GM19328 (cell line): ENCODE results near the gene TMEM223.
"Not testable (repeated sequence)": the region's sequence is repeated elsewhere in the genome, so short reads cannot be mapped to it uniquely, and the experiment has no call there.

ENCODE experiments used
- ATAC-seq: cut with Tn5 transposase; IDR thresholded peaks from one replicate; pipeline ENCODE4 v1.9.1; 2021; ENCODE audit warnings: mild to moderate bottlenecking, moderate library complexity; ENCODE audit not compliant: unreplicated experiment

The TMEM223 gene, protein sequence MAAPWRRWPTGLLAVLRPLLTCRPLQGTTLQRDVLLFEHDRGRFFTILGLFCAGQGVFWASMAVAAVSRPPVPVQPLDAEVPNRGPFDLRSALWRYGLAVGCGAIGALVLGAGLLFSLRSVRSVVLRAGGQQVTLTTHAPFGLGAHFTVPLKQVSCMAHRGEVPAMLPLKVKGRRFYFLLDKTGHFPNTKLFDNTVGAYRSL

DNA sequence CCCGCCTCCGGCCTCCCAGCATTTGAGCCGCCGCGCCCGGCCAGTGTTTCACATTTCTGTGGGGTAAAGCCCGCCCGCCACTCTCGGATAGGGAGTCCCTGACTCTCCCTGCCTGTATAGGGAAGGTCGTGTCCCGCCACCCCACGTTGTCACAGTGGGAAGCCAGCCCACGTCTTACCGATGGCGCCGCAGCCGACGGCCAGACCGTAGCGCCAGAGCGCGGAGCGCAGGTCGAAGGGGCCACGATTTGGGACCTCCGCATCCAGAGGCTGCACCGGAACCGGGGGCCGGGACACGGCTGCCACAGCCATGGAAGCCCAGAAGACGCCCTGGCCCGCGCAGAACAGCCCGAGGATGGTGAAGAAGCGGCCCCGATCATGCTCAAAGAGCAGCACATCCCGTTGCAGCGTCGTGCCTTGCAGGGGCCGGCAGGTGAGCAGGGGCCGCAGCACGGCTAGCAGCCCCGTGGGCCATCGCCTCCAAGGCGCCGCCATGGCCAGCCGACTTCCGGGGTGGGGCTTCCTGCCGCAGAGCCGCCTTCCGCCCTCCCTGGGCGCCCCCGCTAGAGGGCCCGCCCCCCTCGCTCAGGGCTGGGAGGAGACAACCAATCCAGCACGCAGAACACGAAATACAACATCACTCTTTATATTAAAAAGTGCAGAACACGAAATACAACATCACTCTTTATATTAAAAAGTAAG, at the start of gene TMEM223:
TMEM223 (minus strand) TSS at position 506 of the 701 bp plus-strand sequence; CDS start at position 494, 12 bp downstream.
- peak; percentile 64 for ATAC-seq

DNA sequence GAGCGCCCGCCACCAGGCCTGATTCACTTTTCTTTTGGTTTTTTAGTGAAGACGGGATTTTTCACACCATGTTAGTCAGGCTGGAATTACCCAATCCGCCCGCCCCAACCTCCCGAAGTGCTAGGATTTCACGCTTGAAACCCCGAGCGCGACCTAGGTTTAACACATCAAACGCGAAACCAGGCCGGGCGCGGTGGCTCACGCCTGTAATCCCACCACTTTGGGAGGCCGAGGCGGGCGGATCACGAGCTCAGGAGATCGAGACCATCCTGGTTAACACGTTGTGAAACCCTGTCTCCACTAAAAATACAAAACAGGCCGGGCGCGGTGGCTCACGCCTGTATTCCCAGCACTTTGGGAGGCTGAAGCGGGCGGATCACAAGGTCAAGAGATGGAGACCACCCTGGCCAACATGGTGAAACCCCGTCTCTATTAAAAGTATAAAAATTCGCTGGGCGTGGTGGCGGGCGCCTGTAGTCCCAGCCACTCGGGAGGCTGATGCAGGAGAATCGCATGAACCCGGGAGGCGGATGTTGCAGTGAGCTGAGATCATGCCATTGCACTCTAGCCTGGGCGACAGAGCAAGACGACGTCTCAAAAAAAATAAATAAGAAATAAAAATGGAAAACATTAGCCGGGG, 49.0 kb upstream of the TMEM223 start:
- not testable (repeated sequence) for ATAC-seq

DNA sequence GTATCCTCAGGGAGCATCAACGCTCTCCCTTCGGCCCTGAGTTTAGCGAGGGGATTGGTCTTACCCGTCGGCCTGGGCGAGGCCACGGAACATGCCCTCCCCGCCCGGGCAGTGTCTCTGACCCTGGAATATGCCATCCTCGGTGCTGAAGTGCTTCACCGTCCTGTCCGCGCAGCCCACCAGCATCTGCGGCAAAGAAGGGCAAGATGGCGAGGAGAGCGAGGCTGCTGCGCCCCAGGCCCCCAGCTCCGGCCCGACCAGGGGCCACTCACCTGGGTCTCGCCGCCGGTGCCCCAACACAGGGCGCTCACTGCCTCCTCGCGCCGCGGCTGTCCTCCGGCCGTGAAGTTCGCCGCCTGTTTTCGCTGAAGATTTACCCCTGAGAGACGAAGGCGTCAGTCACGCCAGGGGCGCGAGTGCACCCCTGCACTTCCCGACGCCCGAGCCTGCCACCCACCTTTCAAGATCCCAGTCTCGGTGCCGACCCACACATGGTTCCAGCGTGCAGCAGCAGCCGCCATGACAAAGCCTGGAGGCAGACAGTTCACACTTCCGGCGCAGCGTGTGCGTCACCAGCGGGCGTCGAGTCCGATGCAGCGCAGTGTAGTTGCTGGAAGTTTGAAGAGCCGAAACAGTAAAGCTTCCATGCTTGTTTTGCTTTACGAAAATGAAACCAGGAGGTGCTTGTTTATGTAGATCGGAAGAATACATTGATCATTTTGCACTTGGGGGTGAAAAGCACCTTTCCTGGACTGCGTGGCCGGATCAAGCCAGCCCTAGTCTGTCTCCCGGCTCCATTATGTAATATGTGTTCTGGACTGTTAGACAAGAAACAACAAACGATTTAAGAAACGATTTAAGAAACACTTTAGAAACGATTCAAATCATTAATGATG, 47.5 kb upstream of the TMEM223 start, which contains the start of gene WDR74:
WDR74 (minus strand) TSS at position 541 of the 896 bp plus-strand sequence; CDS start at position 521, 20 bp downstream.
- peak; percentile 42 for ATAC-seq

DNA sequence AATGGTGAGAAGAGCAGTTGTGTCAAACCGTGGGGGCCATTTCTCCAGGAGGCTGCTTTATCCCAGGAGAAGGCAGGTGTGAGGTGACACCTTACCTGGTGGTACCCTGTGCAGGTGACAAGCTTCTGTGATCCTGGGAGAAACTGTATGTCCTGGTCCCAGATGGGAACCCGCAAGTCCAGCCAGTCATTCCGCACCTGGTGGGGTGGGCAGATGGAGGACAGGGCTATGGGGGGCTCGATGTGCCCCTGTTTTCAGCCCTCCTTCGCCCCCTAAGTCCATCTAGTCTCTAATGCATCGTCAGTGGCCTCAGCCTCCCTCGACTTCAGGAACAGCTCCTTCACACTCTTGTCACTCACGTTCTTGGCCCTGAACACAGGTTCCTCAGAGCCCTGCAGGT, 43.5 kb upstream of the TMEM223 start:
- no peak for ATAC-seq

DNA sequence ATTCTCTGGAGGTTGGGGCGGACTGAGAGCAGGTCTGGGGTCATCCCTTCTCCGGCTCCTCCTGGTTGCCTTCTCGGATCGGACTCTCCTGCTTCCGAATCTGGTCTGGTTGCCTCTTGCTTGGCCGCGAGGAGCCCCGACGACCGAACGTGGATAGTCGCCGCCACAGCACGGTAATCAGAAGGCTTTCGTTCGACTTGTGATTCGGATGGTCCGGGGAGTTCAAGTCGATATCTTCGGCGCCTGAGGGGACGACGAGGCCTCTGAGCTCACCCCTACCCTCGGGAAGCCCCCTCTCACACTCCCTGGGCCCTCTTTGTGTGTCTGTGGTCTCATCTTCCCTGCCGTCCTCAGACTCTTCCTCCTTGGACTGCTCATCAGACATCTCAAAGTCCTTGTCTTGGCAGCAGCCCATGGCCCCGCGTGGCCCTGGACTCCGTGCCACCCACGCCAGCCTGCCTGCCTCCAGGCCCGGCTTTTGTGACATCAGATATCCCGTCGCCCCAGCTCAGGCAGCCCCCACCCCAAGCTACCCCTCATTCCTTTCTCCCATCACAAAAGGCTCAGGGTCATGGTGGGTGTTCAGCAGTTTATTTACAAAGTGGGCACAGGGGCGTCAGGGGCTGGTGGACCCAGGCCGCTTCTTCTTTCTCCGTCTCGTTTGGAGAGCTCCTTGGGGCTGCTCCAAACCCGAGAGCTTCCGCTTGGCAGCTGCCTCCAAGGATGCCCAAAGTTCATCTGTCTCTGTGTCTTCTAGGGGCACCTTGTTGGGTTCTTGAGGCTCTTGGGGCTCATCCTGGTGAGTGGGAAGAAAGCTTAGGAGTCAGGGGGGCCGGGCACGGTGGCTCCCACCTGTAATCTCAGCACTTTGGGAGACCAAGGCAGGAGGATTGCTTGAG, 40.8 kb upstream of the TMEM223 start, which contains the start of gene TEX54:
TEX54 (minus strand) TSS at position 506 of the 899 bp plus-strand sequence.
- ATAC-seq: no peak

DNA sequence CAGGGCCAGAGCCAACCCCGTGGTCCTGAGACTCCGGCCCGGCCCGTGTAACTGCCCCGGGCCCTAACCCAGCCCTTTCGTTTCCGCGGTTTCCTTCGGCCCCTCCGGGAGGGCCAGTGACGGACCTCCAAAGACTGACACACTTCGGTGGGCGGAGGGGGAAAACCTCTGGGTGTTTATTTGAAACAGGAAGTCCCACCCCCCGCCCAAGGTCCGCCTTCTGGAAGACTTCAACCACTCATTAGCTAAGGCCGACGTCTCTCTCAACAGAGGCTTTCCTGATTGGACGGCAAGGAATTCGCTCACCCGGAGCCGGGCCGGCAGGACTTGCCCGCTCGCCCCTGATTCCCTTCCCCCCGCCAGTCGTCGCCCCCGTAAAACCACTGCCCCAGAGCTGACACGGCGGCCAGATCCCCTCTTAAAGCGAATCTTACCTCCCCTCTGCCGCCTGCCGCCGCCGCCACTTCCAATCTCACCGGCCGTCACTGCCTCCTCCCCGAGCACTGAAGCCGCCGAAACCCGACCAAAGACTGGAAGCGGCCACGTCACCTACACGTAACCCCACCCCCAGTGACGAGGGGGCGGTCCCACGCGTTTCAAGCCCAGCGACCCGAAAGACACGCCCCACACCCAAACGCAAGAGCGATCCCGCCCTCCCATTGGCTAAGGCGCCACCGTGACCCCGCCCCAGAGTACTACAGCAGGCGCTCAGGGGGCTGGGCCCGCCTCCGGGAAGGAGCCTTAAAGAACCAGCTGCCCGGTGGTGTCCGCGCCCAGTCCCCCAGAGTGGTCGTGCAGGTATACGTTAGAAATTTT, 39.9 kb upstream of the TMEM223 start, which contains the start of gene STX5:
STX5 (minus strand) TSS at position 532 of the 816 bp plus-strand sequence. CDS start 808 bp downstream, outside the sequence.
- ATAC-seq: peak; percentile 89

DNA sequence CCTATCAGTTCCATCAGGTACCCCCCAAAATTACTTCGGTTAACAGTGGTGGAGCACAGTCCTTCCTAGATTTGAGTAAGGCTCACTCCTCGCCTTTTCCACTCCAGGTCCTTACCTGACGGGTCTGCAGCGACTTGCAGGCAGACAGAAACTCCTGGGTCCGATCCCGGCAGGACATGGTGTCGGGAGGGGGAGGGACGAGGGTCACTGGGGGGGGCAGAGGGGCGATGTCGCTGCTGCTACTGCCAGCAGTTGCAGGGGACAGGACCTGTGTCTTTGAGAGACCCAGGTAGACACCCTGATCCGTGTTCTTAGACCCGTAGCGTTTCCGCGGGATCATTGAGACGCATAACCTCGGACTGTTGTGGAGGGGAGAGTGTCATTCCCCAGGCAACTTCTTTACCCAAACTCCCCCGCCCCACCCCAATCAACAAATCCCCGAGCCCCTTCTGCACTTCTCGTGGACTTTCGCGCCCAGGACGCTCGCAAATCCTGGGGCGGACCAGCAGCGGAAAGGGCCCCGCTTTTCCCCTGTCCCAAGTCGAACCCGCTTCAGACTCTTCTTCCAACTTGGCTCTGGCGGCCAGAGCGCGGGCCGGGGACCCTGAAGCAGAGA, 39.2 kb upstream of the TMEM223 start:
- ATAC-seq: no peak

DNA sequence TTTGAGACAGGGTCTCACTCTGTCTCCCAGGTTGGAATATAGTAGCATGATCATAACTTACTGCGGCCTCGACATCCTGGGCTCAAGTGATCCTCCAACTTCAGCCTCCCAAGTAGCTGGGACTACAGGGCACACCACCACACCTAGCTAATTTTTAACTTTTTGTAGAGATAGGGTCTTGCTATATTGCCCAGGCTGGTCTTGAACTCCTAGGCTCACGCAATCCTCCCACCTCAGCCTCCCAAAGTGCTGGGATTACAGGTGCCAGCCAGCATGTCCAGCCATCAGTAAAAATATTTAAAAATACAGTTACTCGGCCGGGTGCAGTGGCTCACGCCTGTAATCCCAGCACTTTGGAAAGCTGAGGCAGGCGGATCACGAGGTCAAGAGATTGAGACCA, 36.3 kb upstream of the TMEM223 start:
- ATAC-seq: not testable (repeated sequence)

DNA sequence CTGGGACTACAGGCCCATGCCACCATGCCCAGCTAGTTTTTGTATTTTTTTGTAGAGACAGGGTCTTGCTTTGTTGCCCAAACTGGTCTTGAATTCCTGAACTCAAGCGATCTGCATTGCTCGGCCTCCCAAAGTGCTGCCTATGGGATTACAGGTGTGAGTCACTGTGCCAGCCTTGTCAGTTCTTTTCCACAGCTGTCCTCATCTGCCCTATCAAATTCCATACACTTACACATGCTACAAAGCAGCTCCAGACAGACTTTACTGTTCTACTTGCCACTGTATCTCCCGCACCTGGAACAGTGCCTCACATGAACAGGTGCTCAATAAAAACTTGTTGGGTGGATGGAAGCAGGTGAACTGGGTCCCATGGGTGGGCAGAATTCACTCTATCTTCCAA, 31.9 kb upstream of the TMEM223 start:
- no peak for ATAC-seq

DNA sequence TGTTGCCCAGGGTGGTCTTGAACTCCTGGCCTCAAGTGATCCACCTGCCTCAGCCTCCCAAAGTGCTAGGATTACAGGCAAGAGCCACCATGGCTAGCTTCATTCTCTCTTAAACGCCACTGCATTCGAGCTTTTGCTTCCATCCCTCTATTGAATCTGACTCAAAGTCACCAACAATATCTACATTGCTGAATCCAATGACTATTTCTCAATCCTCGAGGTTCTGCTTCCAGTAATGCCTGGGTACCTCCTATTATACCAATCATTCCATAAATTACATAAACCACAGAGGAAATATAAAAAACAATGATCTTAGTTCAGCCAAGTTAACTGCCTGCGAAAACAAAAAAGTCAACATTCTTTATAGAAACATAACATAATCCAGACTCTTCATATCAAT, 25.3 kb upstream of the TMEM223 start:
- no peak for ATAC-seq

DNA sequence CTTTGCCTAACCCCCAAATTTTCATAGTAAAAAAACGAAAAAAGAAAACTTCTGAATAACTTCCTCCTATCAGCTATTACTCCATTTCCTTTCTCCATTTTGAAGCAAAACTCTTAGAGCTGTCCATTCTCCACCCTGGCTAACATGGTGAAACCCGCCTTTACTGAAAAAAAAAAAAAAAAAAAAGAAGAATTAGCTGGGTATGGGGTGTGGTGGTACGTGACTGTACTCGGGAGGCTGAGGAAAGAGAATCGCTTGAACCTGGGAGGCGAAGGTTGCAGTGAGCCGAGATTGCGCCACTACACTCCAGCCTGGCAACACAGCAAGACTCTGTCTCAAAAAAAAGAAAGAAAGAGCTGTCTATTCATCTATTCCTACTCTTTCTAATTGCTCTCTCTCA, 24.8 kb upstream of the TMEM223 start:
- no peak for ATAC-seq

DNA sequence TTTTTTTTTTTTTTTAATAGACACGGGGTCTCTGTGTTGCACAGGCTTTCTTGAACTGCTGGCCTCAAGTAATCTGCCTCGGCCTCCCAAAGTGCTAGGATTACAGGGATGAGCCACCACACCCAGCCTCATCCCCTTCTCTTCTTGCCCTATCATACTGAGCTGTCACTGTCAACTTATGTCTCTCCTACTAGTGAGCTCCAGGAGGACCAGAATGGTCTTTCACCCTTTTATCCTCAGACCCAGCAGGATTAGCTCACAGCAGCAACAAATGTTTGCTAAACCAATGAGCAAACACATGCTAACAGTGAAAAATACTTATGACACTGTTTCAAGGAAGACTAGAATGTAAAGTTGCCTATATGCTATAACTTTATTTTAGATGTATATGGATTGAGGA, 19.9 kb upstream of the TMEM223 start:
- ATAC-seq: no peak

DNA sequence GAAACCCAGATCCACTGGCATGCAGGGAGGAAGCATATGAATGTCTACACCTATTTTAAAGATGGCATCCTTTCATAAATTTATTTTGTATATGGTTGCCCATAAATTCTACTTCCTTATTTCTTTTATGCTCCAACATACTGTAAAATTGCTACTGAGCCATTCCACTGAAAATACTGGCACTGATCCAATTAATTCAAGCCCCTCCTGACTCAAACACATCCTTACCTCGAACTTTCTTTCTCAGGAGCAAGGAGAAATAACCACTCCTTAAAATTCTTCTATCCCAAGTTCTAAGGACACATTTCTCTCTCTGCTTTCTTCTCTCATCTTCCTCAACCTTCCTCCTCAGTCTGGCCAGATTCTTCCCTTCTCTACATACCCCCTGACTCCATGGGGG, 18.9 kb upstream of the TMEM223 start:
- ATAC-seq: no peak

DNA sequence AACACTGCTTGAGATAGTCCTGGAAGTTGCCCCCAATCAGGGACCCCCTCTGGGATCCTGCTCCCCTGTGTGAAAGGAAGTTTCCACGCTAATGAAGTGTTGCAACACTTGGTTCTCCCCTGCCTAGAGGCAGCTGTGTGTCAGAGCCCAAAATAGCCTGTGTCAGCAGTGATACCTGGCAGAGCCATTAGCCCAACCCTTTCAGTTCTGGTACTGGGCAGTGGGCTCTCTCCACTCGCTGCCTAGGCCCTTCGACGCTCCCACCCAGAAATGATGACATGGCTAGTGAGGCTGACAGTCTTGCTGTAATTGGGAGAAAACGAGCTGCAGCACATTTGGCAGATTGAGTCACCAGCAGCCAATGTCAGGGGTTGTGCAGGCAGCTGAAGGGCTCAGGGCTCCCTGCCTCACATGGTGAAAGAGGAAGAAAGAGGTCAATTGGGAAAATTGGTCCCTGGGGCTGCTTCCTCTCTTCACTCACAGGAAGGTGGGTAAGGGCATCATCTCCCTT, 14.9 kb upstream of the TMEM223 start:
- ATAC-seq: no peak

DNA sequence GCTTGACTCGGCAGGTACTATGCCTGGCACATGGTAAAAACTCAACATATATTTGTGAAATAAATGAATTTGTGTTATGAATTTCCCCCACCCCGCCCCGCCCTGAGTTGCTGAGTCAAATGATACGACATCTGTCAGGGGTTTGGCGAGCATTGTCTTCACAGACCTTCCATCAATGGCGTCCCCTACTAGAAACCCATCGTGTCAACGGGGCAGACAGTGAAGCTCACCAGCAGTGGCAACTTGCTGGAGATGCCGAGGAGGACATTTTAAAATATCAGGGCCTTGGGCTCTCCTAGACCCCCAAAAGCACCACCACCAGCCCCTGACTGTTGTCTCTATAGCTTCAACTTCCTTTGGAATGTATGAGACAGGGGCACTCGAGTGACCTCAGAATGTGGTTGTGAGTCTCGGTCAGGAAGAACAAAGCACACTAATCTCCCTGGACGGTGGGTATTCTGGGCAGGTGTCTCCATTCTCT, 14.2 kb upstream of the TMEM223 start:
- no peak for ATAC-seq

DNA sequence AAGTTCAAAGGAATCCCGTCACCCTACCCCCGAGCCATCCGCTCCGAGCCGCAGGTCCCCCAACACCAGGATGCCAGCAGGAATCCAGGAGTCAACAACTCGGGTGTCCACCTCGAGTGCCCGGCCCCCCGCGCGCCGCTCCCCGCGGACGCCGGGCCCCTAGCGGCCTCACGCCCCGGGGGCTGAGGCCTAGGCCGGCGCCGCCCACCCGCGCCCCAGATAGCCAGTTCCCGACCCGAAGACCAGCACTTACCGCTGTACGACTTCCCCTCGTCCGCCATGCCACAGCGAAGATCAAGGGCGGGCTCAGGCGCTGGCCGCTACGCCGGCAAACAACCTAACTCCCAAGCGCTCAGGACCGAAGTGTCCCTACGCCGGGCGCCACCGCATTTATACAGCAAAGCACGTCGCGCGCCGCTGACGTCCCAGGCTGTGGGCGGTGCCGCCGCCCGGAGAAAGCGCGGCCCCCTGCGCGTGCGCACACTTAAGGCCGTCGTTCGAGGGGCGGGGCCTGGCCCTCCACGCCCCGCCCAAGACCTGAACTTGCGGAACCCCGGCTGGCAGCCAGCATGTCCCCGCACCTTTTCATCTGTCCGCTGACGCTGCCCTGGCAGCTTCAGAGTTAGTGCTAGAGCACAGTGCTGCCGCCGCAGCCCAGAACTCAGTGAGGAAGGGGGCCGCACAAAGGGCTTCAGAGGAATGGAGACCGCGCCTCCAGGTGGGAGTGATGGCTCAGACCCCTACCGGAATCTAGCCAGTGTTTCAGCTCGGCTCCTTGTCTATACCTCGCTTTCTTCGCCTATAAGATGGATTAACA, 13.5 kb upstream of the TMEM223 start, which contains the start of gene NXF1:
NXF1 (minus strand) TSS at position 365 of the 817 bp plus-strand sequence; CDS start at position 281, 84 bp downstream.
- peak; percentile 80 for ATAC-seq
